ENCODE results near the gene ARHGAP28. TPM values are rescaled to one million over a fixed set of nuclear protein-coding genes. Genes with fewer than 3 reads are reported as not detected.
"Not testable (repeated sequence)": the region's sequence is repeated elsewhere in the genome, so short reads cannot be mapped to it uniquely, and the experiment has no call there.

The ARHGAP28 gene
- total RNA-seq, 2 donors from 2014 or later: 110 to 133 TPM

DNA sequence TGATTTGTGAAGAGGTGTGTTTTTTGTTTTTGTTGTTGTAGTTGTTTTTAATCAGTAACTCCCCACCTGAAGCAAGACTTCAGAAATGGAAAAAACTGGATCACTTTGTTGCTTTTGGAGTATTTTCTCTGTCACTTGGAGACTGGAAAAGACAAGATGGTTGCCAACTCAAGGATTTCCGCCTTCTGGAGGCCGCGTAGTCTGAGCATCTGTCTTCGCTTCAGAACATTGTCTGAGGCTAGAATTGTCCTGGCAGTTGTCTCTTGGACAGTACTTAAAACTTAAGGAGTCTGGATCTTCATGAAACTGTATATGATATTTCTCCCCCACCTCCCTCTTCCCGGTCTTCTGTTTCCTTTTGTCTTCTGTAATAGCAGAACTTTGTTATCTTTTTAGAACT lies 67.7 kb downstream of the ARHGAP28 start:
- TF ChIP-seq, protein P1, sequence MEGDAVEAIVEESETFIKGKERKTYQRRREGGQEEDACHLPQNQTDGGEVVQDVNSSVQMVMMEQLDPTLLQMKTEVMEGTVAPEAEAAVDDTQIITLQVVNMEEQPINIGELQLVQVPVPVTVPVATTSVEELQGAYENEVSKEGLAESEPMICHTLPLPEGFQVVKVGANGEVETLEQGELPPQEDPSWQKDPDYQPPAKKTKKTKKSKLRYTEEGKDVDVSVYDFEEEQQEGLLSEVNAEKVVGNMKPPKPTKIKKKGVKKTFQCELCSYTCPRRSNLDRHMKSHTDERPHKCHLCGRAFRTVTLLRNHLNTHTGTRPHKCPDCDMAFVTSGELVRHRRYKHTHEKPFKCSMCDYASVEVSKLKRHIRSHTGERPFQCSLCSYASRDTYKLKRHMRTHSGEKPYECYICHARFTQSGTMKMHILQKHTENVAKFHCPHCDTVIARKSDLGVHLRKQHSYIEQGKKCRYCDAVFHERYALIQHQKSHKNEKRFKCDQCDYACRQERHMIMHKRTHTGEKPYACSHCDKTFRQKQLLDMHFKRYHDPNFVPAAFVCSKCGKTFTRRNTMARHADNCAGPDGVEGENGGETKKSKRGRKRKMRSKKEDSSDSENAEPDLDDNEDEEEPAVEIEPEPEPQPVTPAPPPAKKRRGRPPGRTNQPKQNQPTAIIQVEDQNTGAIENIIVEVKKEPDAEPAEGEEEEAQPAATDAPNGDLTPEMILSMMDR (conservative IDR thresholded peaks at IDR 0.05): no peak

GRCh38 chr18:6798896-6799295 lies 69.4 kb downstream of the ARHGAP28 start:
- H3K4me1 Mint-ChIP-seq: peaks cover 4% of the 10 kb centered on the region
- H3K9me3 Mint-ChIP-seq: peaks cover 39% of the 10 kb centered on the region
- H3K27ac ChIP-seq (ENCODE audit: low read depth, low read length): no peak overlapping the region
- TF ChIP-seq, protein P1 (conservative IDR thresholded peaks at IDR 0.05): no peak
- WGBS, 2 experiments (ENCODE audit: insufficient coverage in 1 of 2, insufficient read length in 1 of 2): 100% methylated on average over 1 of the region's 1 CpG
- no peaks in the 10 kb centered on the region for H3K27me3 Mint-ChIP-seq (ENCODE audit: insufficient read depth)
- H3K4me3 Mint-ChIP-seq: no peak overlapping the region
- DNase-seq: no peak
- H3K4me3 ChIP-seq (ENCODE audit: low read length): no peak overlapping the region
- H3K9me3 ChIP-seq (ENCODE audit: control insufficient read depth, low read length): peaks cover 29% of the 10 kb centered on the region
- no peaks in the 10 kb centered on the region for H3K27me3 ChIP-seq (ENCODE audit: control insufficient read depth, insufficient read depth, low read length, poor library complexity, severe bottlenecking)
- peaks cover 63% of the 10 kb centered on the region for H3K36me3 Mint-ChIP-seq (ENCODE audit: low read depth)
- peaks cover 33% of the 10 kb centered on the region for H3K36me3 ChIP-seq (ENCODE audit: control insufficient read depth, insufficient read depth, low read length)
- no peaks in the 10 kb centered on the region for H3K4me1 ChIP-seq (ENCODE audit: control insufficient read depth, insufficient read depth, low read length)
- H3K9ac ChIP-seq (ENCODE audit: extremely low read depth, low read length, poor library complexity, severe bottlenecking): no peak overlapping the region
- H3K27ac Mint-ChIP-seq: no peak overlapping the region

More for the DNA sequence above, 67.7 kb downstream of the ARHGAP28 start:
- WGBS, 2 experiments (ENCODE audit: insufficient coverage in 1 of 2, insufficient read length in 1 of 2): 89 to 91% methylated on average over 4 to 5 of the region's 5 CpGs
- Mint-ChIP-seq H3K4me3 (no peak overlapping the region), H3K27ac (no peak overlapping the region), H3K4me1 (peaks cover 4% of the 10 kb centered on the region), H3K27me3 (ENCODE audit: insufficient read depth) (no peaks in the 10 kb centered on the region), H3K9me3 (peaks cover 29% of the 10 kb centered on the region), H3K36me3 (ENCODE audit: low read depth) (peaks cover 54% of the 10 kb centered on the region)
- H3K9ac ChIP-seq (ENCODE audit: extremely low read depth, low read length, poor library complexity, severe bottlenecking): no peak overlapping the region
- H3K4me1 ChIP-seq (ENCODE audit: control insufficient read depth, insufficient read depth, low read length): no peaks in the 10 kb centered on the region
- peaks cover 19% of the 10 kb centered on the region for H3K9me3 ChIP-seq (ENCODE audit: control insufficient read depth, low read length)
- peaks cover 33% of the 10 kb centered on the region for H3K36me3 ChIP-seq (ENCODE audit: control insufficient read depth, insufficient read depth, low read length)
- no peak overlapping the region for H3K27ac ChIP-seq (ENCODE audit: low read depth, low read length)
- H3K27me3 ChIP-seq (ENCODE audit: control insufficient read depth, insufficient read depth, low read length, poor library complexity, severe bottlenecking): no peaks in the 10 kb centered on the region
- no peak for DNase-seq
- no peak overlapping the region for H3K4me3 ChIP-seq (ENCODE audit: low read length)

GRCh38 chr18:6800309-6800708 lies 70.8 kb downstream of the ARHGAP28 start:
- H3K27ac ChIP-seq (ENCODE audit: low read depth, low read length); H3K4me1 ChIP-seq (ENCODE audit: control insufficient read depth, insufficient read depth, low read length); H3K9ac ChIP-seq (ENCODE audit: extremely low read depth, low read length, poor library complexity, severe bottlenecking); H3K27me3 ChIP-seq (ENCODE audit: control insufficient read depth, insufficient read depth, low read length, poor library complexity, severe bottlenecking); H3K27me3 Mint-ChIP-seq (ENCODE audit: insufficient read depth); H3K4me3 Mint-ChIP-seq; H3K4me3 ChIP-seq (ENCODE audit: low read length); H3K4me1 Mint-ChIP-seq; H3K27ac Mint-ChIP-seq; DNase-seq: not testable (repeated sequence)
- H3K9me3 ChIP-seq (ENCODE audit: control insufficient read depth, low read length): peaks cover 29% of the 10 kb centered on the region
- peaks cover 31% of the 10 kb centered on the region for H3K36me3 ChIP-seq (ENCODE audit: control insufficient read depth, insufficient read depth, low read length)
- WGBS, 2 experiments (ENCODE audit: insufficient coverage in 1 of 2, insufficient read length in 1 of 2): 83 to 100% methylated on average over 1 of the region's 1 CpG
- Mint-ChIP-seq H3K9me3 (peaks cover 41% of the 10 kb centered on the region), H3K36me3 (ENCODE audit: low read depth) (peaks cover 63% of the 10 kb centered on the region)
